Left lung (tissue), 10 donors: ENCODE results near the gene GPR142. TPM values are rescaled to one million over a fixed set of nuclear protein-coding genes. Genes with fewer than 3 reads are reported as not detected.

Source experiments
- ATAC-seq: fragments of 200-7000 bp; cut with Tn5 transposase; one replicate; pipeline ENCODE4 v1.9.1; 2020; ENCODE audit warnings: moderate library complexity
- DNase-seq, 4 donors: peaks; one replicate each; pipeline ENCODE4 v3.0.0-alpha.2; 2013 to 2020
- H3K27ac ChIP-seq, 2 donors: fragments of 200-600 bp; sonication (generic) in 1 of 2; one replicate each; pipeline versions ENCODE4 v1.5.0 to v1.8.0; 2020 to 2021
- H3K27me3 ChIP-seq, 2 donors: fragments of 200-600 bp; sonication (generic) in 1 of 2; one replicate each; pipeline versions ENCODE4 v1.5.0 to v1.8.0; 2020 to 2021
- H3K36me3 ChIP-seq, 2 donors: fragments of 200-600 bp; sonication (generic) in 1 of 2; one replicate each; pipeline versions ENCODE4 v1.5.0 to v1.8.0; 2020 to 2021
- H3K4me1 ChIP-seq, 2 donors: fragments of 200-600 bp; one replicate each; pipeline ENCODE4 v1.8.0; 2021
- H3K4me3 ChIP-seq, 2 donors: fragments of 200-600 bp; sonication (generic) in 1 of 2; one replicate each; pipeline versions ENCODE4 v1.5.0 to v1.8.0; 2020 to 2021; ENCODE audit warnings: mild to moderate bottlenecking in 1 of 2
- H3K9me3 ChIP-seq, 2 donors: fragments of 200-600 bp; sonication (generic) in 1 of 2; one replicate each; pipeline versions ENCODE4 v1.5.0 to v1.8.0; 2020 to 2021
- CTCF ChIP-seq, 2 donors: fragments of 200-600 bp; sonication (generic) in 1 of 2; IDR thresholded peaks; one replicate each; pipeline versions ENCODE4 v1.5.0 to v1.8.0; 2021; ENCODE audit warnings: antibody characterized with exemption in 2 of 2
- intact Hi-C, 2 donors: fragments of 100-400 bp; cut with DNase I; formaldehyde crosslinking; loops; one replicate each; pipeline versions ENCODE4 v1.11.2 to v1.14.2; 2022
- polyA plus RNA-seq, 6 donors: library from polyadenylated mRNA; unstranded; fragments of 120-200 nt; gene quantifications; one replicate each; pipeline ENCODE4 v1.2.1, GENCODE V29; 2013; ENCODE audit not compliant: insufficient read length in 6 of 6
- total RNA-seq, 2 donors: library from RNA; stranded (reverse); fragmentation: NEBNext Ultra II Directional; extraction: Animal tissue kit (Norgen Biotek cat#: 25700); gene quantifications; one replicate each; pipeline ENCODE4 v1.2.1, GENCODE V29; 2021
- donor health status: DM: no; HTN: yes; CAD: no.
- donor health status: DM: no; HTN: no; CAD: no.

The GPR142 gene
- total and polyA plus RNA-seq, 8 donors = 0.08 TPM; not detected in 6

- intact Hi-C loops = no loop called here
- Histone ChIP-seq H3K9me3 (no peaks in the 10 kb centered on the region), H3K27ac (peak overlapping the region in 1 of 2 donors; percentile 33), H3K4me1 (peaks cover 0 to 5% of the 10 kb centered on the region in 2 donors), H3K36me3 (no peaks in the 10 kb centered on the region), H3K27me3 (peaks cover 0 to 9% of the 10 kb centered on the region in 2 donors), H3K4me3 (no peak overlapping the region)
- DNase-seq (peak in 1 of 4 donors; percentile 48), ATAC-seq (peak; percentile 83)
- no peak for TF ChIP-seq CTCF (IDR thresholded peaks at IDR 0.05)
Observed at GRCh38 chr17:74408815-74409214, 41.5 kb downstream of the GPR142 start.

GRCh38 chr17:74410001-74410443 is 42.7 kb downstream of the GPR142 start:
- intact Hi-C loops = no loop called here
- no peak for ATAC-seq
- TF ChIP-seq CTCF (IDR thresholded peaks at IDR 0.05) = no peak

GRCh38 chr17:74412581-74412980 is 45.3 kb downstream of the GPR142 start:
- Histone ChIP-seq H3K9me3 (no peaks in the 10 kb centered on the region), H3K27me3 (no peaks in the 10 kb centered on the region), H3K4me1 (peaks cover 5% of the 10 kb centered on the region in 2 donors), H3K4me3 (no peak overlapping the region), H3K36me3 (no peaks in the 10 kb centered on the region), H3K27ac (no peak overlapping the region)
- intact Hi-C loops = no loop called here
- ATAC-seq (no peak), DNase-seq (no peak)
- no peak for TF ChIP-seq CTCF (IDR thresholded peaks at IDR 0.05)

More at GRCh38 chr17:74410001-74410443, 42.7 kb downstream of the GPR142 start:
- peaks cover 0 to under 1% of the 10 kb centered on the region in 2 donors for H3K27me3 ChIP-seq
- H3K4me1 ChIP-seq = peaks cover 0 to 5% of the 10 kb centered on the region in 2 donors
- H3K4me3 ChIP-seq = no peak overlapping the region
- H3K27ac ChIP-seq = no peak overlapping the region
- no peaks in the 10 kb centered on the region for H3K36me3 ChIP-seq
- no peak for DNase-seq
- no peaks in the 10 kb centered on the region for H3K9me3 ChIP-seq

- no peak overlapping the region for H3K4me3 ChIP-seq
- no peaks in the 10 kb centered on the region for H3K9me3 ChIP-seq
- intact Hi-C loops = no loop called here
- no peaks in the 10 kb centered on the region for H3K27me3 ChIP-seq
- no peak for TF ChIP-seq CTCF (IDR thresholded peaks at IDR 0.05)
- no peak for ATAC-seq
- peaks cover under 1 to 5% of the 10 kb centered on the region in 2 donors for H3K4me1 ChIP-seq
- no peak for DNase-seq
- no peaks in the 10 kb centered on the region for H3K36me3 ChIP-seq
- no peak overlapping the region for H3K27ac ChIP-seq
Observed at GRCh38 chr17:74413491-74413890, 46.2 kb downstream of the GPR142 start.

- TF ChIP-seq CTCF (IDR thresholded peaks at IDR 0.05) = no peak
Observed at GRCh38 chr17:74414510-74414909, 47.2 kb downstream of the GPR142 start.

More at GRCh38 chr17:74414510-74414909, 47.2 kb downstream of the GPR142 start:
- Histone ChIP-seq H3K36me3 (no peaks in the 10 kb centered on the region), H3K4me1 (peaks cover 0 to 5% of the 10 kb centered on the region in 2 donors), H3K4me3 (no peak overlapping the region), H3K9me3 (no peaks in the 10 kb centered on the region), H3K27ac (no peak overlapping the region), H3K27me3 (no peaks in the 10 kb centered on the region)
- intact Hi-C loops = no loop called here
- no peak for ATAC-seq
- DNase-seq = no peak
